Activated CD8-positive, alpha-beta memory T cell treated with anti-CD3 and anti-CD28 coated beads, Interleukin-2, amount 50 U/mL, for 24 hours (primary cell): Measurements from ENCODE around the gene KIF7.
"Not testable (repeated sequence)": the region's sequence is repeated elsewhere in the genome, so short reads cannot be mapped to it uniquely, and the experiment has no call there.

ENCODE experiments used
- DNase-seq: peaks from one replicate; pipeline ENCODE4 v3.0.0-alpha.2; 2020; ENCODE audit errors: extremely low read depth

KIF7 gene

GRCh38 chr15:89621547-89621946, 33.7 kb downstream of the KIF7 start:
- DNase-seq, result no peak

- no peak for DNase-seq
These were observed 39.0 kb downstream of the KIF7 start for GRCh38 chr15:89616228-89616627.

- DNase-seq, result no peak
These were observed 40.1 kb downstream of the KIF7 start for GRCh38 chr15:89615135-89615534.

- DNase-seq, result no peak
These were observed 41.1 kb downstream of the KIF7 start for GRCh38 chr15:89614164-89614563.

- DNase-seq, result no peak
These were observed 42.2 kb downstream of the KIF7 start for GRCh38 chr15:89613031-89613430.

GRCh38 chr15:89611317-89611716, 44.0 kb downstream of the KIF7 start:
- DNase-seq, result no peak

GRCh38 chr15:89599021-89599420, 56.2 kb downstream of the KIF7 start:
- DNase-seq, result no peak

- DNase-seq, result no peak
These were observed 62.2 kb downstream of the KIF7 start for GRCh38 chr15:89593018-89593417.

- no peak for DNase-seq
These were observed 63.4 kb downstream of the KIF7 start for GRCh38 chr15:89591834-89592233.

- no peak for DNase-seq
These were observed 67.3 kb downstream of the KIF7 start for GRCh38 chr15:89587955-89588354.

- no peak for DNase-seq
These were observed 68.6 kb downstream of the KIF7 start for GRCh38 chr15:89586651-89587050.

- DNase-seq, result not testable (repeated sequence)
These were observed 74.5 kb downstream of the KIF7 start for GRCh38 chr15:89580747-89581146.

GRCh38 chr15:89578146-89578545, 77.1 kb downstream of the KIF7 start:
- no peak for DNase-seq
